WTC11 (cell line): ENCODE data around the gene TMUB2. TPM values are rescaled to one million over a fixed set of nuclear protein-coding genes. Genes with fewer than 3 reads are reported as not detected.

Experiments
- ATAC-seq: fragments of 200-7000 bp; cut with Tn5 transposase; 2 replicates; pipeline ENCODE4 v1.10.0; 2021; ENCODE audit warnings: mild to moderate bottlenecking, moderate library complexity
- CTCF ChIA-PET: fragments of 300-600 bp; sonication (Branson Sonifier 250); formaldehyde crosslinking; loops from one replicate; lab custom pipeline; 2021; ENCODE audit warnings: antibody characterized with exemption; lab: Charles Lee
- POLR2A ChIA-PET: fragments of 350-600 bp; sonication (Branson Sonifier 250); formaldehyde crosslinking; loops from one replicate; lab custom pipeline; 2021; ENCODE audit warnings: antibody characterized with exemption; lab: Charles Lee
- DNase-seq: peaks from one replicate; pipeline ENCODE4 v3.0.0; 2021; ENCODE audit warnings: low spot score
- H3K27ac Mint-ChIP-seq: 2 replicates; pipeline ENCODE4 v1.8.0; 2021; ENCODE audit warnings: mixed read lengths
- H3K27me3 Mint-ChIP-seq: 2 replicates; pipeline ENCODE4 v1.8.0; 2021; ENCODE audit warnings: low read depth, mild to moderate bottlenecking, moderate library complexity, mixed read lengths
- H3K36me3 Mint-ChIP-seq: 2 replicates; pipeline ENCODE4 v1.8.0; 2021; ENCODE audit warnings: mixed read lengths
- H3K4me1 Mint-ChIP-seq: 2 replicates; pipeline ENCODE4 v1.8.0; 2022; ENCODE audit warnings: mixed read lengths
- H3K4me3 Mint-ChIP-seq: 2 replicates; pipeline ENCODE4 v1.8.0; 2021; ENCODE audit warnings: mild to moderate bottlenecking, moderate library complexity, mixed read lengths
- H3K9me3 Mint-ChIP-seq: 2 replicates; pipeline ENCODE4 v1.8.0; 2021; ENCODE audit warnings: mixed read lengths
- ATF1 ChIP-seq: sonication (generic); formaldehyde crosslinking; IDR thresholded peaks from 2 replicates; pipeline ENCODE4 v1.8.1; 2023; ENCODE audit warnings: mild to moderate bottlenecking, moderate library complexity, missing genetic modification reagents
- CREM ChIP-seq: sonication (generic); formaldehyde crosslinking; IDR thresholded peaks from 2 replicates; pipeline ENCODE4 v1.8.1; 2022; ENCODE audit warnings: mild to moderate bottlenecking, missing genetic modification reagents, moderate library complexity
- CTCF ChIP-seq: fragments of 200-600 bp; IDR thresholded peaks from 2 replicates; pipeline ENCODE4 v1.8.0; 2022; ENCODE audit warnings: antibody characterized with exemption
- E2F1 ChIP-seq: sonication (generic); formaldehyde crosslinking; IDR thresholded peaks from 2 replicates; pipeline ENCODE4 v1.8.0; 2022; ENCODE audit warnings: mild to moderate bottlenecking, missing genetic modification reagents
- E2F5 ChIP-seq: sonication (generic); formaldehyde crosslinking; IDR thresholded peaks from 2 replicates; pipeline ENCODE4 v1.8.1; 2022; ENCODE audit warnings: mild to moderate bottlenecking, moderate library complexity, missing genetic modification reagents
- ETV6 ChIP-seq: sonication (generic); formaldehyde crosslinking; IDR thresholded peaks from 2 replicates; pipeline ENCODE4 v1.8.1; 2022; ENCODE audit warnings: mild to moderate bottlenecking, missing genetic modification reagents
- FOXJ3 ChIP-seq: sonication (generic); formaldehyde crosslinking; IDR thresholded peaks from 2 replicates; pipeline ENCODE4 v1.9.0; 2021; ENCODE audit warnings: missing genetic modification reagents, mild to moderate bottlenecking, borderline replicate concordance
- GRHL2 ChIP-seq: fragments of 250-450 bp; sonication (Bioruptor Pico); IDR thresholded peaks from 2 replicates; pipeline ENCODE4 v1.8.0; 2022; ENCODE audit warnings: mild to moderate bottlenecking, moderate library complexity; ENCODE audit not compliant: insufficient replicate concordance, severe bottlenecking
- MYBL2 ChIP-seq: sonication (generic); formaldehyde crosslinking; IDR thresholded peaks from 2 replicates; pipeline ENCODE4 v1.8.1; 2023; ENCODE audit warnings: mild to moderate bottlenecking, moderate library complexity, missing genetic modification reagents
- NFATC4 ChIP-seq: fragments of 250-450 bp; sonication (Bioruptor Pico); IDR thresholded peaks from 2 replicates; pipeline ENCODE4 v1.9.0; 2021; ENCODE audit warnings: mild to moderate bottlenecking
- NFYB ChIP-seq: sonication (generic); formaldehyde crosslinking; conservative IDR thresholded peaks from 2 replicates; pipeline ENCODE4 v1.8.0; 2022; ENCODE audit warnings: low read depth, missing genetic modification reagents
- NR2C2 ChIP-seq: sonication (generic); formaldehyde crosslinking; IDR thresholded peaks from 2 replicates; pipeline ENCODE4 v1.8.0; 2022; ENCODE audit warnings: mild to moderate bottlenecking, missing genetic modification reagents
- OVOL2 ChIP-seq: fragments of 250-450 bp; sonication (Bioruptor Pico); IDR thresholded peaks from 2 replicates; pipeline ENCODE4 v1.9.0; 2021; ENCODE audit warnings: mild to moderate bottlenecking, borderline replicate concordance
- RORB ChIP-seq: fragments of 250-450 bp; sonication (Bioruptor Pico); IDR thresholded peaks from 2 replicates; pipeline ENCODE4 v1.9.0; 2021; ENCODE audit warnings: mild to moderate bottlenecking
- SP1 ChIP-seq: sonication (generic); formaldehyde crosslinking; conservative IDR thresholded peaks from 2 replicates; pipeline ENCODE4 v1.8.1; 2022; ENCODE audit warnings: missing genetic modification reagents
- STAT6 ChIP-seq: sonication (generic); formaldehyde crosslinking; conservative IDR thresholded peaks from 2 replicates; pipeline ENCODE4 v1.8.1; 2023; ENCODE audit warnings: mild to moderate bottlenecking, low read depth, missing genetic modification reagents, moderate library complexity
- USF1 ChIP-seq: sonication (generic); formaldehyde crosslinking; IDR thresholded peaks from 2 replicates; pipeline ENCODE4 v1.8.0; 2022; ENCODE audit warnings: mild to moderate bottlenecking, missing genetic modification reagents
- USF2 ChIP-seq: sonication (generic); formaldehyde crosslinking; IDR thresholded peaks from 2 replicates; pipeline ENCODE4 v1.8.1; 2023; ENCODE audit warnings: mild to moderate bottlenecking, missing genetic modification reagents, moderate library complexity
- ZNF317 ChIP-seq: sonication (generic); formaldehyde crosslinking; IDR thresholded peaks from 2 replicates; pipeline ENCODE4 v1.8.1; 2023; ENCODE audit warnings: low read depth, mild to moderate bottlenecking, moderate library complexity, missing genetic modification reagents, borderline replicate concordance
- ZNF512 ChIP-seq: sonication (generic); formaldehyde crosslinking; IDR thresholded peaks from 2 replicates; pipeline ENCODE4 v1.8.1; 2022; ENCODE audit warnings: missing genetic modification reagents, borderline replicate concordance
- total RNA-seq: library from RNA; stranded (reverse); gene quantifications from 3 replicates; pipeline ENCODE4 v1.2.3, GENCODE V29; 2021

The TMUB2 gene
- total RNA-seq, 1 experiment from 2014 or later = 26.9 TPM

GRCh38 chr17:44206825-44207155 lies 20.0 kb downstream of the TMUB2 start (continued):
- TF ChIP-seq STAT6 (CRISPR knock-in tag) (no peak), GRHL2 (CRISPR knock-in tag) (no peak), NFATC4 (CRISPR knock-in tag) (no peak), ETV6 (CRISPR knock-in tag) (no peak), ZNF317 (CRISPR knock-in tag) (no peak), ATF1 (CRISPR knock-in tag) (no peak), USF2 (CRISPR knock-in tag) (no peak)

- Mint-ChIP-seq H3K4me3 (no peak overlapping the region), H3K27ac (peak overlapping the region; percentile 26; the same call in 1 of the 2 replicates), H3K36me3 (peaks cover 29% of the 10 kb centered on the region), H3K27me3 (no peaks in the 10 kb centered on the region), H3K4me1 (peaks cover 26% of the 10 kb centered on the region), H3K9me3 (no peaks in the 10 kb centered on the region)
- no peak for DNase-seq
- POLR2A ChIA-PET = interaction anchor here (0.6 to 0.9 kb wide), 3 partner anchors 48 to 1036 kb away, joined by 3 to 5 read pairs (median 4); partner anchors contain the start of gene NBR1
- CTCF ChIA-PET = interaction anchor here (0.7 to 2.6 kb wide), 7 partner anchors 11 to 263 kb away, joined by 3 to 20 read pairs (median 5); partner anchors contain the start of gene GRN
- ATAC-seq = no peak
- TF ChIP-seq CREM (CRISPR knock-in tag) (no peak), MYBL2 (CRISPR knock-in tag) (no peak), SP1 (CRISPR knock-in tag) (no peak), E2F5 (CRISPR knock-in tag) (no peak), NR2C2 (no peak), NFYB (CRISPR knock-in tag) (no peak), FOXJ3 (CRISPR knock-in tag) (no peak)
Observed at GRCh38 chr17:44207319-44207718, 20.5 kb downstream of the TMUB2 start.

GRCh38 chr17:44207743-44208142 lies 21.0 kb downstream of the TMUB2 start:
- peaks cover 26% of the 10 kb centered on the region for H3K4me1 Mint-ChIP-seq
- no peaks in the 10 kb centered on the region for H3K27me3 Mint-ChIP-seq
- no peak overlapping the region; the same call in 1 of the 2 replicates for H3K27ac Mint-ChIP-seq
- DNase-seq (no peak), ATAC-seq (no peak)
- no peak overlapping the region for H3K4me3 Mint-ChIP-seq
- CTCF ChIA-PET = interaction anchor here (0.7 to 2.6 kb wide), 6 partner anchors 10 to 147 kb away, joined by 3 to 20 read pairs (median 6); partner anchors contain the start of gene GRN
- peaks cover 29% of the 10 kb centered on the region for H3K36me3 Mint-ChIP-seq
- POLR2A ChIA-PET = no interaction called here
- no peaks in the 10 kb centered on the region for H3K9me3 Mint-ChIP-seq
- TF ChIP-seq USF1 (CRISPR knock-in tag) (no peak), ATF1 (CRISPR knock-in tag) (no peak), E2F1 (CRISPR knock-in tag) (no peak), CTCF (no peak), ZNF512 (CRISPR knock-in tag) (no peak), RORB (CRISPR knock-in tag) (no peak), OVOL2 (no peak)
